ENCODE measurements around the gene LRBA.

DNA sequence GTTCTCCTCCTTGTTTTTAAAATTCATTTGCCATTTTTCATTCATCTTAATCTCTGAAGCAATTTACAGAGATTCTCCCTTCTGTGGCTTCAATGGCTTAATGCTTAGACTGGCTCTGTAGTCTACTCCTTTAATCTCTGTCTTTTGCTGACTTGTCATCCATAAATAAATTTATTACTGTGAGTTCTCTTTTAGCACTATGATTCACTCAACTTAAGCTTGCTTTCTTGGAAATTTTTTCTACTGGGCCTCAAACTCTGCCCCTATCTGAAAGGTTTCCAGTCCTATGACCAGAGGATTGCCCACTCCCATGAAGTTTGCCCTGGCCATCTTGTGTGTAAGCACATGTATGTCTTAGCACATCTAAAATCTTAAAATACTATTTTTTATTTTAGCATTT, 685.7 kb downstream of the LRBA start:
- TF ChIP-seq POLR2AphosphoS5 (IDR thresholded peaks at IDR 0.05) = no peak
- TF ChIP-seq CTCF (IDR thresholded peaks at IDR 0.05) = no peak

All from breast epithelium (tissue), 3 donors.